Measurements from ENCODE around the gene SPON1. TPM values are rescaled to one million over a fixed set of nuclear protein-coding genes. Genes with fewer than 3 reads are reported as not detected.

The SPON1 gene
- total RNA-seq, 2 experiments from 2014 or later: 0.96 to 1.4 TPM

DNA sequence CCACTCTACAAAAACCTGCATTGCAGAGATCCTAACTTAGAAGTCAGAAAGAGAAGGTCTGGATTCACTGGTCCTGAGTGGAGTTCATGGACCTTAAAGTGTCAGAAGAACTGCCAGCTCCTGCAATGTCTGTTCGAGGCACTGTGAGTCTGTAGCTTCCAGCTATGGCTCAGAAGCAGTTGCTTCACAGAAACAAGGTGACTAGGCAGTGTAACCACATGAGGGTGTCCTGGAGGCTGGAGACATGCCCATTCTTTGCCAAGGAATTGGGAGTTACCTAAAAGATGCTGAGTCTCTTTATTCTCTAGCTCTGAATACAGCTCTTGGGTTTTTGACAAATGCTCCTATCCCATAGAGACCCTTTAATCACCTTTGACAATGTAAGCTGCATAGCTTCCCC is 130.5 kb downstream of the SPON1 start:
- intact Hi-C loops (cut with micrococcal nuclease): no loop called here

DNA sequence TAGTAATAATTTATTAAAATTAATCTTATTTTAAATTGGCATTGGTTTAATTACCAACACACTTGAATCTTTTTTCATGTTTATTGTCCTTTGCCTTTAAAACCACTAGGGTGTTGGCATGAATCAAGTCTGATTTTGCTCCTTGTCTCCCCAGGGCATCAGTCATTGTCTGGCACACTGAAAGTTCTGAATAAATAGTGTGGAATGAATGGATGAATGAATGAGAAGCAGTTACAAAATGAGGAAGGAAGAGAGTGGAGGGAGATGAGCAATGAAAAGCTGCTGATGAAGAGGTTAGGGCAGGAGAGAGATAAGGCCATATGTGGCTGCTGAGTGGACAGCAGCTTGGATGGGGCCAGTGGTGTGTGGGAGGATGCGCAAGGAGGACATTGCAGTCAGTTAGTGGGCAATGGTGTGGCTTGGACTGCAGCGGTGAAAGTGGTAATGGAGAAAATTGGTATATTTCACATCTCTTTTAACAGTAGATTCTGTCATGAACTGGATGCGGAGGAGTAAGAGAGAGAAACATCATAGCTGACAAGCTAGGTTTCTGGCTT is 132.0 kb downstream of the SPON1 start:
- intact Hi-C loops (cut with micrococcal nuclease): no loop called here
- Mint-ChIP-seq H3K27ac (no peak overlapping the region), H3K4me1 (ENCODE audit: low read depth) (peaks cover 18% of the 10 kb centered on the region)

More for the DNA sequence above, 130.5 kb downstream of the SPON1 start:
- no peak for DNase-seq
- Mint-ChIP-seq H3K4me3 (no peak overlapping the region), H3K9me3 (peaks cover under 1% of the 10 kb centered on the region), H3K27me3 (no peaks in the 10 kb centered on the region), H3K27ac (no peak overlapping the region), H3K4me1 (ENCODE audit: low read depth) (peaks cover 26% of the 10 kb centered on the region), H3K36me3 (ENCODE audit: low read depth) (peaks cover 6% of the 10 kb centered on the region)
- POLR2A ChIA-PET: no interaction called here
- ATAC-seq: no peak
- CTCF ChIA-PET: interaction anchor here (1.2 kb wide), 1 partner anchor 16 kb away, joined by 3 read pairs; no protein-coding TSS in a partner anchor
- TF ChIP-seq, protein P1, sequence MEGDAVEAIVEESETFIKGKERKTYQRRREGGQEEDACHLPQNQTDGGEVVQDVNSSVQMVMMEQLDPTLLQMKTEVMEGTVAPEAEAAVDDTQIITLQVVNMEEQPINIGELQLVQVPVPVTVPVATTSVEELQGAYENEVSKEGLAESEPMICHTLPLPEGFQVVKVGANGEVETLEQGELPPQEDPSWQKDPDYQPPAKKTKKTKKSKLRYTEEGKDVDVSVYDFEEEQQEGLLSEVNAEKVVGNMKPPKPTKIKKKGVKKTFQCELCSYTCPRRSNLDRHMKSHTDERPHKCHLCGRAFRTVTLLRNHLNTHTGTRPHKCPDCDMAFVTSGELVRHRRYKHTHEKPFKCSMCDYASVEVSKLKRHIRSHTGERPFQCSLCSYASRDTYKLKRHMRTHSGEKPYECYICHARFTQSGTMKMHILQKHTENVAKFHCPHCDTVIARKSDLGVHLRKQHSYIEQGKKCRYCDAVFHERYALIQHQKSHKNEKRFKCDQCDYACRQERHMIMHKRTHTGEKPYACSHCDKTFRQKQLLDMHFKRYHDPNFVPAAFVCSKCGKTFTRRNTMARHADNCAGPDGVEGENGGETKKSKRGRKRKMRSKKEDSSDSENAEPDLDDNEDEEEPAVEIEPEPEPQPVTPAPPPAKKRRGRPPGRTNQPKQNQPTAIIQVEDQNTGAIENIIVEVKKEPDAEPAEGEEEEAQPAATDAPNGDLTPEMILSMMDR (IDR thresholded peaks at IDR 0.05): no peak

DNA sequence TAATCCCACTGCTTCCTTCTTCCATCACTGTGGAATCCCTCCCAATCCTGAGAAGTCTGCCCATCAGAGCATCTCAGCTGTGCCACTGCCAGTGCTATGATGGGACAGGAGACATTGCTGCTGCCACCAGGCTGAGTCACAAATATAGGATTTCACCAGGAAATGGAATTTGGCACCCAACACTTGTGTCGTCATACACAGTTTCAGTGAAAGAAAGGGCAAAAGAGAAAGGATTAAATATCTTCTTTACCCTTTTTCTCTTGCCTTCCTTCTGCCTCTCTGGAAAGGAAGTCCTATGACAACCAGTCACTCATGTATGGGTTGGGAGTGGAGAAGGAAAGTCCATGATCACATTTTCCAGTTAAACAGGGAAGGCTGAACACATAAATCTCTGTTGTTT is 133.4 kb downstream of the SPON1 start:
- Mint-ChIP-seq H3K9me3 (no peaks in the 10 kb centered on the region), H3K4me3 (no peak overlapping the region), H3K36me3 (ENCODE audit: low read depth) (no peaks in the 10 kb centered on the region), H3K4me1 (ENCODE audit: low read depth) (peaks cover 8% of the 10 kb centered on the region), H3K27ac (no peak overlapping the region), H3K27me3 (no peaks in the 10 kb centered on the region)
- intact Hi-C loops (cut with micrococcal nuclease): no loop called here
- DNase-seq: no peak
- ChIA-PET CTCF (no interaction called here), POLR2A (no interaction called here)
- no peak for ATAC-seq
- TF ChIP-seq, protein P1 (IDR thresholded peaks at IDR 0.05): no peak

More for the DNA sequence above, 132.0 kb downstream of the SPON1 start:
- POLR2A ChIA-PET: interaction anchor here (1.0 kb wide), 1 partner anchor 24 kb away, joined by 3 read pairs; no protein-coding TSS in a partner anchor
- Mint-ChIP-seq H3K36me3 (ENCODE audit: low read depth) (no peaks in the 10 kb centered on the region), H3K27me3 (no peaks in the 10 kb centered on the region), H3K4me3 (no peak overlapping the region), H3K9me3 (no peaks in the 10 kb centered on the region)
- no peak for ATAC-seq
- no peak for DNase-seq
- CTCF ChIA-PET: interaction anchor here (1.0 kb wide), 1 partner anchor 23 kb away, joined by 3 read pairs; no protein-coding TSS in a partner anchor
- TF ChIP-seq, protein P1 (IDR thresholded peaks at IDR 0.05): no peak

DNA sequence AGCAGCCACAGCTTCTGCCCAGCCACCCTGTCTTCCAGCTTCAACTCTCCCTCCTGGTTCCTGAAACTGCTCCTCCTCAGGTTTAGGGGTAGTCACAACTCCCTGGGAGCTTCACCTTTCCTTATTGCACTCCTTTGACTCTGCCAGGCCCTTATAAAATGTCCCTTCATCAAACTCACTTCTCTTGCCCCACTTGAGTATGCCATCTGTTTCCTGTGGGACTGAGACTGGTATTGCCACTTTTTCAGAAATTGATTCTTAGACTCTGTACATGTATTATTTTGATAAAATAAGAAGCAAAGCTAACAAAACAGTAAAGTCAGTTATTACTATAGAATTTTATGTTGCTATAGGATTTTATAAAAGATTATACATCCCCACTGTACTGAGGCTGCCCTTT is 134.1 kb downstream of the SPON1 start:
- POLR2A ChIA-PET: interaction anchor here (1.0 kb wide), 1 partner anchor 15 kb away, joined by 3 read pairs; no protein-coding TSS in a partner anchor
- TF ChIP-seq, protein P1 (IDR thresholded peaks at IDR 0.05): no peak
- H3K27me3 Mint-ChIP-seq: no peaks in the 10 kb centered on the region
- ATAC-seq (no peak), DNase-seq (no peak)
- no peaks in the 10 kb centered on the region for H3K9me3 Mint-ChIP-seq
- intact Hi-C loops (cut with micrococcal nuclease): no loop called here
- no peak overlapping the region for H3K4me3 Mint-ChIP-seq
- no peaks in the 10 kb centered on the region for H3K36me3 Mint-ChIP-seq (ENCODE audit: low read depth)
- H3K27ac Mint-ChIP-seq: no peak overlapping the region
- peaks cover 11% of the 10 kb centered on the region for H3K4me1 Mint-ChIP-seq (ENCODE audit: low read depth)
- CTCF ChIA-PET: no interaction called here

DNA sequence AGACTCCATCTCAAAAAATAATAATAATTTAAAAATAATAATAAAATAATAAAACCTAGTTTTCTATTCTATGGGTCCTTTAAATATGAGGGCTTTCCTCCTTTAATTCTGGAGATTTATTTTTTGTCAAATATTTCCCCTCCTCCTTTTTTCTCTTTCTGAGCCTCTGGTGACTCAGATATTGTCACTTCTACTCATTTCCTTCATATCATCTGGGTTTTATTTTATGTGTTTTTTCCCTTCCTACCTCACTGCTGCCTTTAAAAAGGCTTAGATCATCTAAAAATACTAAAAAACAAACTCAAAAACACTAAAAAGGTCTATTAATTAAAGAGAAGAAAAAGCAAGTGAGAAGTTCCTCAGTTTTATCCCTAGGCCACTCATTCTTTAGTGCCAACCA is 138.9 kb downstream of the SPON1 start:
- peak overlapping the region; percentile 62 for H3K27ac Mint-ChIP-seq
- ATAC-seq (peak; percentile 64), DNase-seq (no peak)
- intact Hi-C loops (cut with micrococcal nuclease): no loop called here
- H3K36me3 Mint-ChIP-seq (ENCODE audit: low read depth): no peaks in the 10 kb centered on the region
- no peaks in the 10 kb centered on the region for H3K27me3 Mint-ChIP-seq
- peaks cover 20% of the 10 kb centered on the region for H3K4me1 Mint-ChIP-seq (ENCODE audit: low read depth)
- POLR2A ChIA-PET: no interaction called here
- H3K9me3 Mint-ChIP-seq: no peaks in the 10 kb centered on the region
- TF ChIP-seq, protein P1 (IDR thresholded peaks at IDR 0.05): no peak
- CTCF ChIA-PET: no interaction called here
- no peak overlapping the region for H3K4me3 Mint-ChIP-seq

Measured in activated CD8-positive, alpha-beta T cell treated with anti-CD3 and anti-CD28 coated beads for 36 hours (primary cell).